Measurements from ENCODE around the gene FOXL3. TPM values are rescaled to one million over a fixed set of nuclear protein-coding genes. Genes with fewer than 3 reads are reported as not detected.

FOXL3 gene
- total and polyA plus RNA-seq, 2 experiments from 2014 or later: not detected

- TF ChIP-seq ZNF462 (CRISPR knock-in tag; IDR thresholded peaks at IDR 0.05): no peak
- no peak for TF ChIP-seq ETS1 (IDR thresholded peaks at IDR 0.05)
- TF ChIP-seq POLR2AphosphoS5 (IDR thresholded peaks at IDR 0.05; ENCODE audit: low read depth): no peak
Measured at GRCh38 chr7:333393-333764, 43.4 kb downstream of the FOXL3 start (continued).

- no peaks in the 10 kb centered on the region for H3K79me2 ChIP-seq (replicated peaks; ENCODE audit: insufficient read depth)
- H3K4me3 ChIP-seq: no peak overlapping the region
- H3F3A ChIP-seq (replicated peaks; ENCODE audit: low read depth): peaks cover 15% of the 10 kb centered on the region
- Mint-ChIP-seq H3K36me3 (ENCODE audit: low read depth) (peaks cover 9% of the 10 kb centered on the region), H3K4me3 (no peak overlapping the region), H3K9me3 (peaks cover 15% of the 10 kb centered on the region), H3K4me1 (no peaks in the 10 kb centered on the region), H3K27ac (no peak overlapping the region), H3K27me3 (ENCODE audit: insufficient read depth, low read depth, poor library complexity) (peaks cover 19% of the 10 kb centered on the region)
- no peaks in the 10 kb centered on the region for H4K20me1 ChIP-seq (replicated peaks; ENCODE audit: insufficient read depth)
- H3K4me1 ChIP-seq (ENCODE audit: insufficient read depth): no peaks in the 10 kb centered on the region
- no peak overlapping the region for H3K27ac ChIP-seq (ENCODE audit: low read depth)
- ATAC-seq (no peak), DNase-seq (ENCODE audit: low spot score) (no peak)
- H3K4me2 ChIP-seq: no peak overlapping the region
- H3K27me3 ChIP-seq (ENCODE audit: insufficient read depth): no peaks in the 10 kb centered on the region
- no peak overlapping the region for H2AFZ ChIP-seq
- no peaks in the 10 kb centered on the region for H3K9me2 ChIP-seq (ENCODE audit: insufficient read depth)
- no peaks in the 10 kb centered on the region for H3K36me3 ChIP-seq (ENCODE audit: insufficient read depth)
- no peak for TF ChIP-seq CTCF (conservative IDR thresholded peaks at IDR 0.05; ENCODE audit: low read depth in 2 of 2)
- TF ChIP-seq ZNF462 (CRISPR knock-in tag; IDR thresholded peaks at IDR 0.05): no peak
- TF ChIP-seq JUNB (IDR thresholded peaks at IDR 0.05; ENCODE audit: unreplicated experiment): no peak
Measured at GRCh38 chr7:334618-335357, 44.8 kb downstream of the FOXL3 start.

Measured in GM23338 (cell line).